Stimulated activated CD8-positive, alpha-beta memory T cell treated with anti-CD3 and anti-CD28 coated beads, Interleukin-15, amount 100 ng/mL, for 24 hours (primary cell): ENCODE results near the gene PSMD4.
A peak's percentile ranks its signal among the peaks of the same experiment; 100 is the strongest.
"Not testable (repeated sequence)": the region's sequence is repeated elsewhere in the genome, so short reads cannot be mapped to it uniquely, and the experiment has no call there.

ENCODE experiments used
- DNase-seq: peaks from one replicate; pipeline ENCODE4 v3.0.0-alpha.2; 2020; ENCODE audit warnings: low read depth

PSMD4 gene

GRCh38 chr1:151273924-151274466, 19.5 kb downstream of the PSMD4 start:
- DNase-seq: no peak

DNA sequence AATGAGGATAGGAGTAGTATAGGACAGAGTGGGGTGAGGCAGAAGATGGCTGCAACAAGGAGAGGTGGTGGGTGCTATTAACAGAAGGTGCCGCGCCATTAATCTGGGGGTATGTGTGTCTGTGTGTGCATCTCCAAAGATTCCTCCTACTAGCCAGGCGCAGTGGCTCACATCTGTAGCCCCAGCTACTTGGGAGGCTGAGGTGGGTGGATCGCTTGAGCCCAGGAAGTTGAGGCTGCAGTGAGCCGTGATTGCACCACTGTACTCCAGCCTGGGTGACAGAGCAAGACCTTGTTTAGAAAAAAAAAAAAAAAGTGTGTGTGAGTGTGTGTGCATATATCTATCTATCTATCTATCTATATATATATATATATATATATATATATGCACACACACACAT, 20.8 kb downstream of the PSMD4 start:
- DNase-seq: not testable (repeated sequence)

- no peak for DNase-seq
Measured at GRCh38 chr1:151277249-151277648, 22.7 kb downstream of the PSMD4 start.

- DNase-seq: peak; percentile 98
Measured at GRCh38 chr1:151281225-151281968, 26.9 kb downstream of the PSMD4 start.

- DNase-seq: peak; percentile 85
Measured at GRCh38 chr1:151281969-151282882, 27.7 kb downstream of the PSMD4 start, which contains the start of gene ZNF687. ZNF687 (plus strand) TSS chr1:151282299; CDS start chr1:151286292, 3,993 bp downstream.

DNA sequence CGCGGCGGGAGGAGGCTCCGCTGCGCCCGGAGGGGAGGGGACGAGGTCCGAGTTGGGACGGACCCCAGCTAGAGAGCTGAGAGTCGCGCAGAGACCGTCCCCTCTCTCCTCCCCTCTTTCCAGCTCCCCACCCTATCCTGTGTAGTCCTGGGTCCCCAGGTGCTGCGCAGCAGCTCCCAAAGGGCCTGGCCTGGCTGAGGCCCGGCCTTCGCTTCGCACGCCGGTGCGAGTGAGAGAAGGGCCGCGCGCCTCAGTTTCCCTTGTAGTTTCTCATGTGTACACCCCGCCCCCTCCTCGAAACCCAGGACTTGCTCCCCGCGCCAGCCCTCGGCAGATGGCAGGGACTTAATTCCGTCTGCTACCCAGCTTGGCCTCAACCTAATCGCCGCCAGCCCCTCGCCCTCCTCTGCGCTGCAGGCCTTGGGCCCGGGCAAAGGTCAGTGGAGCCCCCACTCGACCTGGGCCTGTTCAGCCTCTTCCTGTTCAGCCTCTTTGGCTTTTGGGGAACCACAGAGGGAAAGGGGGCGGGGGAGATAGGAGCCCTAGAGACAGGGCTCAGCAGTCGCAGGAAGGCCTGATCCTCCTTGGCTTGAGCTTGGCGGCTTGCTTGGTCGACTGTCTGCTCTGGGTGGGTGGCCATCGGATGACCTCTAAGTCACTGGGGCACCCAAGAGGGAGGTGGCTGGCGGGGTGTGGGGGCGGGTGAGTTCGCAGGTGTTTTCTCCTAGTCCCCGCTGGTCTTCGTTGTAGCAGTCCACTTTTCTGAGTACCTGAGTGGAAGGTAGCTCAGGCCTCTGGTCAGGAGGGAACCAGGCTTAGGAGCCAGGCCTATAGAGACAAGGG, 28.6 kb downstream of the PSMD4 start:
- DNase-seq: no peak

GRCh38 chr1:151284013-151284577, 29.6 kb downstream of the PSMD4 start:
- DNase-seq: no peak

GRCh38 chr1:151286619-151287340, 32.2 kb downstream of the PSMD4 start:
- DNase-seq: no peak

GRCh38 chr1:151287341-151287699, 32.8 kb downstream of the PSMD4 start:
- no peak for DNase-seq

- DNase-seq: no peak
Measured at GRCh38 chr1:151287767-151288500, 33.4 kb downstream of the PSMD4 start.

- no peak for DNase-seq
Measured at GRCh38 chr1:151288502-151288901, 34.0 kb downstream of the PSMD4 start.

- DNase-seq: no peak
Measured at GRCh38 chr1:151289080-151289935, 34.8 kb downstream of the PSMD4 start.

DNA sequence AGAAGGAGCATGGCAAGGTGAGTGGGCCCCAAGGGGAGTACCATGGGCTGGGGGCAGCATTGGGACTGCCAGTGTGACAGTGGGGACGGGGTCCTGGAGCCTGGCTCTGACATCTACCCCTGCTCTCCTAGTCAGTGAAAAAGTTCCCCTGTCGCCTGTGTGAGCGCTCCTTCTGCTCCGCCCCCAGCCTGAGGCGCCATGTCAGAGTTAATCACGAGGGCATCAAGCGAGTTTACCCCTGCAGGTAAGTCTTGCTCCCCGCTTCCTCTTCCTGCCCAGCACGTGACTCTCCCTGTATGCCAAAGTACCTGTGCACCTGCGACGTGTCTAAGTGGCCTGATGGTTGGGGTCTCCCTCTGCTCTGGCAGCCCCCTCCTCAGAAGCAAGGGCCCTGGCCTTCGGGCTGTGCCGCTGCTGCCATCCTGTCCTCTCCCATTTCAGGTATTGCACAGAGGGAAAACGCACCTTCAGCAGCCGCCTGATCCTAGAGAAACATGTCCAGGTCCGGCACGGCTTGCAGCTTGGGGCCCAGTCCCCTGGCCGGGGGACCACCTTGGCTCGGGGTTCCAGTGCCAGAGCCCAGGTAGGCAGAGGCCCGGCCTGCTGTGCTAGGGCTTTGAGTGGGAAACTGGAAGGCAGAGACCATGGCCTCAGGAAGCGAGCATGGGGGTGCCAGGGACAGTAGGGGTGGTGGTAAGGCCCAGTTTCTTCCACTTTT, 35.6 kb downstream of the PSMD4 start:
- DNase-seq: no peak

GRCh38 chr1:151290709-151291303, 36.3 kb downstream of the PSMD4 start:
- DNase-seq: no peak

DNA sequence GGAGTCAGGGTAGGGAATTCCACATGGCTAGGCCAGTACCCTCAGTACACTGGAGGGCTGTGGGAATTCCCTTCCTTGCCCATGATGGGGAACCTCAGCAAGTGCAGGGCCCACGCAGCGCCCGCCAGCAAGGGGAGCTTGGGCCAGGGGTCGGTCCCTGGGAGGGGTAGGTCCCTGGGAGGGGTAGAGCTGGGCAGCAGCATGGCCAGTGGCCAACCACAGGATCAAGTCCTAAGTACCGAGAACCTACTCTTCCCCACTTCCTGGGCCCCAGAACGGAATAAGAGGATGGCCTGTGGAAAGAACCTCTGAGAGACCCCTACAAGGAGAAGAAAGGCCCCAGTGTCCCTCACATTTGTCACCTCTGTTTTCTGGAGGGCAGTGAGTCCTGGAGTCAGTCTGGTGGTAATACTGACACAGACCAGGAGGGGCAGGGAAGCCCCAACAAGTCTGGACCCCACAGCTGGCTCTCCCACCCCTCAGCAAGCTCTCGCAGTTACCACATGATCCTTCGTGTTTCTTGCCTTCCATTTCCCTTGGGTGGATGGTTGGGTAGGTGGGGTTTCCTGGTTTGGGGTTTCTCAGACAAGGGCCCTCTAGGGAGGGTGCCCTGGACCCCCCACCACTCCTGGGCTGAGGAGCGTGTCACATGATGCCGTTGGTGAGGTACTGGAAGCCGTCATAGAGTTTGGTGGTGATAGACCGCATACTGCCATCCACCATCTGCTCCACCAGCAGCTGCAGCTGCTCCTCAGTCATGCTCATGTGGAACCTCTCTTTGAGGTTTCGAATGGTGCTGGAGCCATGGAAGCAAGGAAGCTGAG, 37.9 kb downstream of the PSMD4 start:
- no peak for DNase-seq

GRCh38 chr1:151293093-151293492, 38.6 kb downstream of the PSMD4 start:
- DNase-seq: no peak
